ENCODE measurements around the gene GPANK1. TPM values are rescaled to one million over a fixed set of nuclear protein-coding genes. Genes with fewer than 3 reads are reported as not detected.

The GPANK1 gene
- total and polyA plus RNA-seq, 2 of the 13 experiments (the other 11 are each of a cell fraction or from before 2014, with no cell fraction given), result 15.4 to 22.8 TPM

DNA sequence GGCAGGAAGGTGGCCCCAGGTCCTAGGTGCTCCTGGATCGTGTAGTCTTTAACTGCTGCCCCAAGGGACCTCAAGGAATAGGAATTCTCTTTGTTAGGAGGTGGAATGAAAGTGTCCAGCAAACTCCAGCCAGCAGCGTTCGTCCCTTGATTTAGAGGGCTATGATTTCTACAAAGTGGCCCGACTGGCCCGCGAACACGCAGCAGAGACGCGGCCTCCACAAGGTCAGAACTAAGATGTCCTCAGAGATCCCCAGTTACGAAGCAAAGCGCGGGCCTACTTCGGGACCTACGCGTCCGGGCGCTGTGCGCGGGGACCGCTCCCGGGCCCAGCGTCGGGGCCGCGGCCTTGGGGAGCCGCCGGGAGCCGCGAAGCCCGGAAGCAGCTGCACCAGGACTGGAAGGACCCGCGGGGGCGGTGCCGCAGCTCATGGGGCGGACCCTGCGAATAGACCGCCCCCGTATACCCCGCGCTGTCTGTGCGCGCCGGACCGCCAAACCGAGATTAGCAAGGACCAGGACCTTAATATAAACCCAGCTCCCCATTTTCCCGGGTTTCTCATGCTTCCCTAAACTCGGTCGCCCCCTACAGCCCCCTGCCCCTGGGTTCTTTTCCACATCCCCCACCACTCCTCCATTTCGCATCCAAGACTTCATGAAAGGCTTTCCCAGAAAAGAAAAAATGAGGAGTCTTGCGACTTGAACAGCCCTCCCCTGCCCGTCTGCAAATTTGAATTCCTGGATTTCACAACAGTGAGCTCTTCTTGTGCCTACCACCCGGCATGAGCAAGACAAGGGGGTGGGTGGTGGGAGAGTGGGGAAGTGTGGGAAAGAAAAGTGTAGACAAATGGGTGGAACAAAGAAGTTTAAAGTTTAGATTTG, 4.2 kb downstream of the GPANK1 start, which contains the start of gene C6orf47 (continued):
- TF ChIP-seq SP5 (CRISPR knock-in tag; IDR thresholded peaks at IDR 0.05; ENCODE audit: borderline replicate concordance, low read depth) (peak; percentile 47), ZFP1 (CRISPR knock-in tag; IDR thresholded peaks at IDR 0.05) (no peak), CBFB (CRISPR knock-in tag; IDR thresholded peaks at IDR 0.05) (peak; percentile 68; the same call in 1 of the 2 replicates), ZNF17 (CRISPR knock-in tag; IDR thresholded peaks at IDR 0.05) (no peak), ZSCAN31 (CRISPR knock-in tag; IDR thresholded peaks at IDR 0.05; ENCODE audit: low read depth) (peak; percentile 84; the same call in 1 of the 2 replicates), STAG1 (CRISPR knock-in tag; IDR thresholded peaks at IDR 0.05) (peak; percentile 24), POGZ (CRISPR knock-in tag; IDR thresholded peaks at IDR 0.05) (peak; percentile 50), ZBTB20 (CRISPR knock-in tag; IDR thresholded peaks at IDR 0.05; ENCODE audit: borderline replicate concordance, low read depth) (peak; percentile 70; the same call in 1 of the 2 replicates), MAFK (conservative IDR thresholded peaks at IDR 0.05 in 1 of 2, IDR thresholded peaks at IDR 0.05 in 1 of 2; ENCODE audit: low read length in 2 of 2) (no peak), ZNF652 (CRISPR knock-in tag; IDR thresholded peaks at IDR 0.05; ENCODE audit: borderline replicate concordance, low read depth) (no peak)
- TF ChIP-seq, protein P1, sequence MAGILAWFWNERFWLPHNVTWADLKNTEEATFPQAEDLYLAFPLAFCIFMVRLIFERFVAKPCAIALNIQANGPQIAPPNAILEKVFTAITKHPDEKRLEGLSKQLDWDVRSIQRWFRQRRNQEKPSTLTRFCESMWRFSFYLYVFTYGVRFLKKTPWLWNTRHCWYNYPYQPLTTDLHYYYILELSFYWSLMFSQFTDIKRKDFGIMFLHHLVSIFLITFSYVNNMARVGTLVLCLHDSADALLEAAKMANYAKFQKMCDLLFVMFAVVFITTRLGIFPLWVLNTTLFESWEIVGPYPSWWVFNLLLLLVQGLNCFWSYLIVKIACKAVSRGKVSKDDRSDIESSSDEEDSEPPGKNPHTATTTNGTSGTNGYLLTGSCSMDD (CRISPR knock-in tag; IDR thresholded peaks at IDR 0.05), result no peak
- TF ChIP-seq, protein P2, sequence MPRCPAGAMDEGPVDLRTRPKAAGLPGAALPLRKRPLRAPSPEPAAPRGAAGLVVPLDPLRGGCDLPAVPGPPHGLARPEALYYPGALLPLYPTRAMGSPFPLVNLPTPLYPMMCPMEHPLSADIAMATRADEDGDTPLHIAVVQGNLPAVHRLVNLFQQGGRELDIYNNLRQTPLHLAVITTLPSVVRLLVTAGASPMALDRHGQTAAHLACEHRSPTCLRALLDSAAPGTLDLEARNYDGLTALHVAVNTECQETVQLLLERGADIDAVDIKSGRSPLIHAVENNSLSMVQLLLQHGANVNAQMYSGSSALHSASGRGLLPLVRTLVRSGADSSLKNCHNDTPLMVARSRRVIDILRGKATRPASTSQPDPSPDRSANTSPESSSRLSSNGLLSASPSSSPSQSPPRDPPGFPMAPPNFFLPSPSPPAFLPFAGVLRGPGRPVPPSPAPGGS (CRISPR knock-in tag; IDR thresholded peaks at IDR 0.05), result peak; percentile 87
- TF ChIP-seq, protein P3, sequence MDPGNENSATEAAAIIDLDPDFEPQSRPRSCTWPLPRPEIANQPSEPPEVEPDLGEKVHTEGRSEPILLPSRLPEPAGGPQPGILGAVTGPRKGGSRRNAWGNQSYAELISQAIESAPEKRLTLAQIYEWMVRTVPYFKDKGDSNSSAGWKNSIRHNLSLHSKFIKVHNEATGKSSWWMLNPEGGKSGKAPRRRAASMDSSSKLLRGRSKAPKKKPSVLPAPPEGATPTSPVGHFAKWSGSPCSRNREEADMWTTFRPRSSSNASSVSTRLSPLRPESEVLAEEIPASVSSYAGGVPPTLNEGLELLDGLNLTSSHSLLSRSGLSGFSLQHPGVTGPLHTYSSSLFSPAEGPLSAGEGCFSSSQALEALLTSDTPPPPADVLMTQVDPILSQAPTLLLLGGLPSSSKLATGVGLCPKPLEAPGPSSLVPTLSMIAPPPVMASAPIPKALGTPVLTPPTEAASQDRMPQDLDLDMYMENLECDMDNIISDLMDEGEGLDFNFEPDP (CRISPR knock-in tag; conservative IDR thresholded peaks at IDR 0.05), result 0 out of 2 replicates have a peak, but pooled peaks have one; percentile 93
- TF ChIP-seq, protein P4, sequence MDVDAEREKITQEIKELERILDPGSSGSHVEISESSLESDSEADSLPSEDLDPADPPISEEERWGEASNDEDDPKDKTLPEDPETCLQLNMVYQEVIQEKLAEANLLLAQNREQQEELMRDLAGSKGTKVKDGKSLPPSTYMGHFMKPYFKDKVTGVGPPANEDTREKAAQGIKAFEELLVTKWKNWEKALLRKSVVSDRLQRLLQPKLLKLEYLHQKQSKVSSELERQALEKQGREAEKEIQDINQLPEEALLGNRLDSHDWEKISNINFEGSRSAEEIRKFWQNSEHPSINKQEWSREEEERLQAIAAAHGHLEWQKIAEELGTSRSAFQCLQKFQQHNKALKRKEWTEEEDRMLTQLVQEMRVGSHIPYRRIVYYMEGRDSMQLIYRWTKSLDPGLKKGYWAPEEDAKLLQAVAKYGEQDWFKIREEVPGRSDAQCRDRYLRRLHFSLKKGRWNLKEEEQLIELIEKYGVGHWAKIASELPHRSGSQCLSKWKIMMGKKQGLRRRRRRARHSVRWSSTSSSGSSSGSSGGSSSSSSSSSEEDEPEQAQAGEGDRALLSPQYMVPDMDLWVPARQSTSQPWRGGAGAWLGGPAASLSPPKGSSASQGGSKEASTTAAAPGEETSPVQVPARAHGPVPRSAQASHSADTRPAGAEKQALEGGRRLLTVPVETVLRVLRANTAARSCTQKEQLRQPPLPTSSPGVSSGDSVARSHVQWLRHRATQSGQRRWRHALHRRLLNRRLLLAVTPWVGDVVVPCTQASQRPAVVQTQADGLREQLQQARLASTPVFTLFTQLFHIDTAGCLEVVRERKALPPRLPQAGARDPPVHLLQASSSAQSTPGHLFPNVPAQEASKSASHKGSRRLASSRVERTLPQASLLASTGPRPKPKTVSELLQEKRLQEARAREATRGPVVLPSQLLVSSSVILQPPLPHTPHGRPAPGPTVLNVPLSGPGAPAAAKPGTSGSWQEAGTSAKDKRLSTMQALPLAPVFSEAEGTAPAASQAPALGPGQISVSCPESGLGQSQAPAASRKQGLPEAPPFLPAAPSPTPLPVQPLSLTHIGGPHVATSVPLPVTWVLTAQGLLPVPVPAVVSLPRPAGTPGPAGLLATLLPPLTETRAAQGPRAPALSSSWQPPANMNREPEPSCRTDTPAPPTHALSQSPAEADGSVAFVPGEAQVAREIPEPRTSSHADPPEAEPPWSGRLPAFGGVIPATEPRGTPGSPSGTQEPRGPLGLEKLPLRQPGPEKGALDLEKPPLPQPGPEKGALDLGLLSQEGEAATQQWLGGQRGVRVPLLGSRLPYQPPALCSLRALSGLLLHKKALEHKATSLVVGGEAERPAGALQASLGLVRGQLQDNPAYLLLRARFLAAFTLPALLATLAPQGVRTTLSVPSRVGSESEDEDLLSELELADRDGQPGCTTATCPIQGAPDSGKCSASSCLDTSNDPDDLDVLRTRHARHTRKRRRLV (CRISPR knock-in tag; IDR thresholded peaks at IDR 0.05), result no peak; the same call in 1 of the 2 replicates
- TF ChIP-seq, protein P5, sequence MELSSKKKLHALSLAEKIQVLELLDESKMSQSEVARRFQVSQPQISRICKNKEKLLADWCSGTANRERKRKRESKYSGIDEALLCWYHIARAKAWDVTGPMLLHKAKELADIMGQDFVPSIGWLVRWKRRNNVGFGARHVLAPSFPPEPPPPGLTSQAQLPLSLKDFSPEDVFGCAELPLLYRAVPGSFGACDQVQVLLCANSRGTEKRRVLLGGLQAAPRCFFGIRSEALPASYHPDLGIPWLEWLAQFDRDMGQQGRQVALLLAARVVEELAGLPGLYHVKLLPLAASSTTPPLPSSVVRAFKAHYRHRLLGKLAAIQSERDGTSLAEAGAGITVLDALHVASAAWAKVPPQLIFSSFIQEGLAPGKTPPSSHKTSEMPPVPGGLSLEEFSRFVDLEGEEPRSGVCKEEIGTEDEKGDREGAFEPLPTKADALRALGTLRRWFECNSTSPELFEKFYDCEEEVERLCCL (CRISPR knock-in tag; IDR thresholded peaks at IDR 0.05; ENCODE audit: borderline replicate concordance), result no peak
- TF ChIP-seq, protein P6, sequence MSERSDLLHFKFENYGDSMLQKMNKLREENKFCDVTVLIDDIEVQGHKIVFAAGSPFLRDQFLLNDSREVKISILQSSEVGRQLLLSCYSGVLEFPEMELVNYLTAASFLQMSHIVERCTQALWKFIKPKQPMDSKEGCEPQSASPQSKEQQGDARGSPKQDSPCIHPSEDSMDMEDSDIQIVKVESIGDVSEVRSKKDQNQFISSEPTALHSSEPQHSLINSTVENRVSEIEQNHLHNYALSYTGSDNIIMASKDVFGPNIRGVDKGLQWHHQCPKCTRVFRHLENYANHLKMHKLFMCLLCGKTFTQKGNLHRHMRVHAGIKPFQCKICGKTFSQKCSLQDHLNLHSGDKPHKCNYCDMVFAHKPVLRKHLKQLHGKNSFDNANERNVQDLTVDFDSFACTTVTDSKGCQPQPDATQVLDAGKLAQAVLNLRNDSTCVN (CRISPR knock-in tag; IDR thresholded peaks at IDR 0.05; ENCODE audit: borderline replicate concordance), result peak; percentile 61; the same call in 1 of the 2 replicates

Data from HepG2 (cell line).